GM18909 (cell line): ENCODE results near the gene MTFR2.
A peak's percentile ranks its signal among the peaks of the same experiment; 100 is the strongest.

Source experiments
- ATAC-seq: cut with Tn5 transposase; IDR thresholded peaks from one replicate; pipeline ENCODE4 v1.9.1; 2021; ENCODE audit warnings: mild to moderate bottlenecking; ENCODE audit not compliant: unreplicated experiment, poor library complexity

Gene MTFR2

GRCh38 chr6:136249811-136250685 lies at the start of gene MTFR2:
TSS of gene MTFR2 (minus strand) at chr6:136250311. CDS start at chr6:136249099, 1,212 bp downstream.
- ATAC-seq, result peak; percentile 98

- no peak for ATAC-seq
Observed at GRCh38 chr6:136294621-136295020, 44.5 kb upstream of the MTFR2 start.

GRCh38 chr6:136290410-136291010 lies 40.4 kb upstream of the MTFR2 start:
- peak; percentile 32 for ATAC-seq

- peak; percentile 96 for ATAC-seq
Observed at GRCh38 chr6:136289579-136290409, 39.7 kb upstream of the MTFR2 start, which contains the start of gene BCLAF1. TSS of gene BCLAF1 (minus strand) at chr6:136289846. CDS start at chr6:136279866, 9,980 bp downstream.

- ATAC-seq, result peak; percentile 50
Observed at GRCh38 chr6:136289327-136289578, 39.1 kb upstream of the MTFR2 start.

- peak; percentile 38 for ATAC-seq
Observed at GRCh38 chr6:136288566-136289326, 38.6 kb upstream of the MTFR2 start.

- ATAC-seq, result no peak
Observed at GRCh38 chr6:136284909-136285308, 34.8 kb upstream of the MTFR2 start.

- no peak for ATAC-seq
Observed at GRCh38 chr6:136282906-136283305, 32.8 kb upstream of the MTFR2 start.

- no peak for ATAC-seq
Observed at GRCh38 chr6:136280032-136280609, 30.0 kb upstream of the MTFR2 start.

GRCh38 chr6:136274062-136274461 lies 24.0 kb upstream of the MTFR2 start:
- ATAC-seq, result no peak

- ATAC-seq, result no peak
Observed at GRCh38 chr6:136265101-136265500, 15.0 kb upstream of the MTFR2 start.

GRCh38 chr6:136262940-136263339 lies 12.8 kb upstream of the MTFR2 start:
- no peak for ATAC-seq

- no peak for ATAC-seq
Observed at GRCh38 chr6:136254851-136255466, 4.8 kb upstream of the MTFR2 start.

- no peak for ATAC-seq
Observed at GRCh38 chr6:136253734-136254133, 3.6 kb upstream of the MTFR2 start.

GRCh38 chr6:136252441-136252840 lies 2.3 kb upstream of the MTFR2 start:
- no peak for ATAC-seq

GRCh38 chr6:136251394-136251793 lies 1.3 kb upstream of the MTFR2 start:
- no peak for ATAC-seq

GRCh38 chr6:136250686-136251008 lies 536 bp upstream of the MTFR2 start:
- ATAC-seq, result peak; percentile 14

- ATAC-seq, result no peak
Observed at GRCh38 chr6:136249336-136249735, 775 bp downstream of the MTFR2 start.

GRCh38 chr6:136244061-136244616 lies 6.0 kb downstream of the MTFR2 start:
- ATAC-seq, result no peak
